ENCODE measurements around the gene GPR152.

GPR152 gene

DNA sequence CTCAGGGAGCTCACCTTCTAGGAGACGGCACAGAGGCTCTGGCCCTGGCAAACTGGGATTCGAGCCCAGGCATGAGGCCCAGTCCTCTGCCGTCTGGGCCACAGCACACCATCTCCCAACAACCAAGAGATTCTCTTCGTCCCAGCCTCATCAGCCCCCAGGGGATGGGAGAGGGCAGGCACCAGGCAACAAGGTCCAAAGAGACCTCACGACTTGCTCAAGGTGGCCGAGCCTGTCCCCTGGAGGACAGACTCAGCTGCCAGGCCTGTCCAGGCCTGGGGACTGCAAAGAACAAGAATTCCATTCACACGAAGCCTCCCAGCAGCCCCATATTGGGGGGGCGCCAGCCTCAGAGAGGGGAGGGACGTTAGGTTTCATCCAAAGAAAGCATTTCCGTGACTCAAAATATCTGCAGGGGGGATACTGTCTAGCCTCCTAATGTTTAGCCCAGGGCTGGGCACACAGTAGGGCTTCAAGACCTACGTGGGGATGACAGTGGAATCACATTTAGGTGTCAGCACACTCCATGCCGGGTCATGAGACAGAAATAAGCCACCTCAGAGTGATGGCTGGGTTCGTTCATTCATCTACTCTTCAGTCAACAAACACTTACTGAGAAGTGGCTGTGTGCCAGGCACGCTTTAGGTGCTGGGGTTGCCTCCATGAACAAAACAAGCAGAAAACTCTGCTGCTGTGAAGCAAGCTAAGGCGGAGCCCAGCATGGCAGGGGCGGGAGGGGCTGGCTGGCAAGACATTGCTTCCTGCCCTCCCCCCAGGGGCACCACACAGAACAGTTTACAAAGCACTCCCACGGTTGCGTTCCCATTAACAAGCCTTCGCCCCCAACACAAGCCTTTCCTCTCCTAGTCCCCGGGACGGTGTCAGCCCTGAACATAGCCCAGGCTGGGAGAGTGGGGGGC, 35.9 kb downstream of the GPR152 start:
- H3K27ac ChIP-seq = peak overlapping the region; percentile 54
- TF ChIP-seq, protein P1, sequence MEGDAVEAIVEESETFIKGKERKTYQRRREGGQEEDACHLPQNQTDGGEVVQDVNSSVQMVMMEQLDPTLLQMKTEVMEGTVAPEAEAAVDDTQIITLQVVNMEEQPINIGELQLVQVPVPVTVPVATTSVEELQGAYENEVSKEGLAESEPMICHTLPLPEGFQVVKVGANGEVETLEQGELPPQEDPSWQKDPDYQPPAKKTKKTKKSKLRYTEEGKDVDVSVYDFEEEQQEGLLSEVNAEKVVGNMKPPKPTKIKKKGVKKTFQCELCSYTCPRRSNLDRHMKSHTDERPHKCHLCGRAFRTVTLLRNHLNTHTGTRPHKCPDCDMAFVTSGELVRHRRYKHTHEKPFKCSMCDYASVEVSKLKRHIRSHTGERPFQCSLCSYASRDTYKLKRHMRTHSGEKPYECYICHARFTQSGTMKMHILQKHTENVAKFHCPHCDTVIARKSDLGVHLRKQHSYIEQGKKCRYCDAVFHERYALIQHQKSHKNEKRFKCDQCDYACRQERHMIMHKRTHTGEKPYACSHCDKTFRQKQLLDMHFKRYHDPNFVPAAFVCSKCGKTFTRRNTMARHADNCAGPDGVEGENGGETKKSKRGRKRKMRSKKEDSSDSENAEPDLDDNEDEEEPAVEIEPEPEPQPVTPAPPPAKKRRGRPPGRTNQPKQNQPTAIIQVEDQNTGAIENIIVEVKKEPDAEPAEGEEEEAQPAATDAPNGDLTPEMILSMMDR (IDR thresholded peaks at IDR 0.05) = no peak
- no peak for TF ChIP-seq ZFX (IDR thresholded peaks at IDR 0.05; ENCODE audit: borderline replicate concordance)

DNA sequence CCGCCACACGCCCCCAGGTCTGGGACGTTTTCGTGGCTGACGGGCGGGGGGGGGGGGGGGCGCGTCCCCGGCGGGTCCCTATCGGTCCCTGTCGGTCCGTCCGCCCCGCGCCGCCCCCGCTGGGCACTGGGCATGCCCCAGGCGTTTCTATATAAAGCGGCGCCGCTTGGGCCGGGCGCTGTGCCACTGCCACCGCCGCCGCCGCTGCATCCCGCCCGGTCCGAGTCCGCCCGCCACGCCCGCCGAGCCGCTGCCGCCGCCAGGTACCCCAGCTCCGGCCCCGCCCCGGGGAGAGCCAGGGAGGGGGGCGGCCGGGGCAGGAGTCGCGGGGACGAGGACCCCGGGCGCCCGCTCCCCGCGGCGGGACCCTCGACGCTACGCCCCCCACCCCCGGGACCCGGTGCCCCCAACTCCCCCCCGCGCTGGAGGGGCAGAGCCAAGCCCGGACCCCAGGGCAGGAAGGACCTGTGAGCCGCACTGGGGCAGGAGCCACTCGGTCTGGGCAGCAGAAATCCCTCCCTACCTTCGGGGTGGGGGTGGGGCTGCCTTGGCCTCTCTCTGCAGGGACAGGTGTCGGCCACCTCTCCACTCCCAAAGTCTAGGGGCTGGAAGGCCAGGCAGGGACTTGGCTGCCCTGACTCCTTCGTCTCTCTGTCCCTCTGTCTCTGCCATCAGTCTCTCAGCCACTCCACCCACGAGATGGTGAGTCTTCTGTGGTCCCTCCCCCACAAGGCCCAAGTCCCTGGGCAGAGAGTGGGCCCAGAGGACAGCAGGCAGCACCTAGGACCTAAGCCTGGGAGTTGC, 36.8 kb downstream of the GPR152 start, which contains the start of gene CARNS1:
CARNS1 (plus strand) TSS at position 178 of the 804 bp plus-strand sequence; CDS start at position 700, 522 bp downstream.
- H3K27ac ChIP-seq = peak within 1 kb of the TSS; percentile 54
- TF ChIP-seq ZFX (IDR thresholded peaks at IDR 0.05; ENCODE audit: borderline replicate concordance) = no peak
- TF ChIP-seq, protein P1 (IDR thresholded peaks at IDR 0.05) = no peak

DNA sequence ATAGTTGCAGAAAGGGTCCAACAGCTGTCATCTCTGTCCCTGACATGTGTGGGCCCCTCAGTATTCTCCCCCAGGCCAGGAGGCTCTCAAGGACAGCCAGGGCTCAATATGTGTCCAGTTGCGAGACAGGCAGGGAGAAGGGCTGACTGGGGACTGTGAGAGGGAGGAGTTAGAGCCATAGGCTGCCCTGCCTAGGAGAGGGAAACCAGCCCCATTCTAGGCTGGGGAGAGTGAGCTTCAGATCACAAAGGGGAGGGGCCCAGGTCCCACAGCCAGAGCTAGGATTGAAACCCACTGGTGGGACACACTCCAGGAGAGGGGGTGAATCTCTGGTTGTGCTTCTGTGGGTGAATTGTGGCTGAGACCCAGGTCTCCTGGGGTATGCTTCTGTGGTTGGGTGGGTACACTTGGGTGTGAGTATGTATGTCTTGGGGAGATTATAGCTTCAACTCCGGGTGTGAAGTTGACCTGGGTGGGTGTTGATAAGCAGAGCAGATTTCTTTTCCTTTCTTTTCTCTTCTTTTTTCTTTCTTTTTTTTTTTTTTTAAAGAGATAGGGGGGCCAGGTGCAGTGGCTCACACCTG, 39.2 kb downstream of the GPR152 start:
- no peak for TF ChIP-seq ZFX (IDR thresholded peaks at IDR 0.05; ENCODE audit: borderline replicate concordance)
- TF ChIP-seq, protein P1 (IDR thresholded peaks at IDR 0.05) = no peak
- no peak overlapping the region for H3K27ac ChIP-seq

DNA sequence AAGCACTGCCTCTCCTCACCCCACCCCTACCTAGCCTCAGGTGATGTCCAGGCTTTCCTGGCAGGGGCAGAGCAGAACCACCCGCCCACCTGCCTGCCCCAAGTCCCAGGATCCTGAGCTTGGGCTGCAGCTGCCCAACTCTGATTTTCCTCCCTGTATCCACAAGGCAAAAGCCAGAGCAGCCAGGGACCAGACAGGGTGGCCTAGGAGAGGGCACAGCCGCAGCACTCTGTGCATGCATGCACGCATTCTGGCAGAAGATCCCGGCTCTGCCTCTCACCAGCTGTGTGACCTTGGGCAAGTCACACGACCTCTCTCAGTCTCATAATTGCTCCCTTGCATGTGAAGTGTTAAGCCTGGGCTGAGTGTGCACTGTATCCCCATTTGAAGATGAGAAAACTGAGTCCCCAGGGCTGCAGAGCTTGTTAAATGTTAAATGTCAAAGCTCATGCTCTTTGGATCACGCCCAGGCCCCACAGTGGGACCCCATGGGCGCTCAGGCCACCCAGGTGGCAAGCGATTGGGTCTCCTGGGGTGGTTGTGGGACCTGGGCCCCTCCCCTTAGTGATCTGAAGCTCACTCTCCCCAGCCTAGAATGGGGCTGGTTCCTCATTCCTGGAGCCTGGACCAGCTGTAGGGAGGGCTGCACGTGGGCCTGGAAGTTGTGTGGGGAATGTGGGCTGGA, 39.9 kb downstream of the GPR152 start:
- no peak for TF ChIP-seq ZFX (IDR thresholded peaks at IDR 0.05; ENCODE audit: borderline replicate concordance)
- TF ChIP-seq, protein P1 (IDR thresholded peaks at IDR 0.05) = no peak
- no peak overlapping the region for H3K27ac ChIP-seq

DNA sequence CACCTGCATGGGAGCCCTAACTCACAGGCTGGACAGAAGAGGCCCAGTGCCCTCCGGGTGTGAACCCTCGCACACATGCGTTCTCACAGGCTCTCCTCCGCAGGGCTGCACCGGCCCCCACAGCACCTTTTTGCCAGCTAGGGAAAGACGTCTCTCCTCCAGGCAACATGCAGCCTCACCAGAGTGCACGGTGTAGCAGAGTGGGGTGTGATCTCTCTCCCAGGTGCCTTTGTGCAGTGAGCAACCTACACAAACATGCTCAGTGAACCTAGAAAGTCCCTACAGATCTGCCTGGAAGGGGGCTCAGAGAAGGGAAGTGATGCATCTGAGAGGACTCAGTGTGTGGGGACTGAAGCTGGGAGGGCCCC, 40.8 kb downstream of the GPR152 start:
- TF ChIP-seq, protein P1 (IDR thresholded peaks at IDR 0.05) = no peak
- no peak for TF ChIP-seq ZFX (IDR thresholded peaks at IDR 0.05; ENCODE audit: borderline replicate concordance)

DNA sequence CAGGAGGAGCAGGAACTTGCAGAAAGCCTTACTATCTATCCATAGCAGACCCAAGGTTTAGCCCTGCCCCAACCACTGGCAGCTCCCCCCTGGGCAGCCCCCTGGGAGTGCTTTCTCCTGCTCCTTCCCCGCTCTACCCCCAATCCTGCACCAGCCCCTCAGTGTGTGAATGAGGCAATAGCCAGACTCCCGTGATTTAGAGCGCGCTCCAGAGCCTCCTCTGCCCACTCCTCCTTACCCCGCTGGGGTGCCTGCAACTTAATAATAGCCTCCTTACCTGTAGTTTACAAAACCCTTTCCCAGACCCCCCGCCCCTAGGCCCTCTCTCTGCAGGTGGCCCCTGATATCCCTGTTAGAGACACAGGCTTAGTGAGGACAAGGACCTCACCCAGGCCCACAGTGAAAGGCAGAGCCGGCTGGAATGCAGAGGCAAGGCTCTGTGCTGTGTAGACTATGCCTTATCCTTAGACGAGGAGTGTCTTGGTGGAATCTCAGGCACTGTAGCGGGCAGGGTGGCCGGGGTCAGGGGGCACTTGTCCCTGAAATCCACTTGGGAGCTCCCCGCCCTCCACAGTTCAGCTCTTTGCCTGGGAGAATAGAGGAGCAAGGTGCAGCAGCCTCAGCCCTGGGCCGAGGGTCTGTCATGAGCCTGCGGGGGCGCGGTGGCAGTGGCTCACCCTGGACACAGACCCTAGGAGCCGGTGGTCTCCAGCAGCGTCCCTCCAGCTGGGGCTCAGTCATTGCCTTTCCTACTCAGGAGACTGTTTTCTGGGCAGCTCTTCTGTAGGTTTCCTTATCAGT, 41.3 kb downstream of the GPR152 start:
- no peak for TF ChIP-seq ZFX (IDR thresholded peaks at IDR 0.05; ENCODE audit: borderline replicate concordance)
- TF ChIP-seq, protein P1 (IDR thresholded peaks at IDR 0.05) = no peak
- no peak overlapping the region for H3K27ac ChIP-seq

More for the DNA sequence above, 40.8 kb downstream of the GPR152 start:
- no peak overlapping the region for H3K27ac ChIP-seq
